ENCODE measurements around the gene YDJC.

DNA sequence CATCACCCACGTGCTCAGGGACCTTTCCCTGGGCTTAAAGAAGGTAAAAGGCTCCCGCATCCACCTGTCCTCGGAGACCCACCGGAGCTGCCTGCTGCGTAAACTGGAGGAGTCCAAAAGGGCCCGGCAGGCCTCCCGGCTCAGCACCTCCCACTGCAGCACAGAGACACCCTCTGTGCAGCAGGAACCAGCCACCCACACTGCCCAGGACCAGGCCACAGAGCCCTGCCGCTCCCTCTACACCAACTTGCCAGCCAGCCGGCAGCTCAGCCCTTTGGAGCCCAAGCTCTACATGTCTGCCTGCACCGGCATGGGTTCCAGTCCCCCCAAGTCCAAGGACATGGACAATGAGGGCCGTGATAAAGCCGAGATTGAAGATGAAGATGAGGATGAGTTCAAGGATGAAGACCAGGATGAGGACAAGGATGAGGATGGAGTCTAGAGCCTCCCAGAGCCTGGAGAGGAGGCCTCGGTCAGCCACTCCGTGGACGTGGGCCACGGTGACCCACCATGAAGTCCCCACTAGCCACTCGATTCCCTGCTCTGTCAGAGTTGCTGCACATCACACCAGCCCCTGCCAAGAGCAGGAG, 6.9 kb upstream of the YDJC start:
- TF ChIP-seq, protein P1, sequence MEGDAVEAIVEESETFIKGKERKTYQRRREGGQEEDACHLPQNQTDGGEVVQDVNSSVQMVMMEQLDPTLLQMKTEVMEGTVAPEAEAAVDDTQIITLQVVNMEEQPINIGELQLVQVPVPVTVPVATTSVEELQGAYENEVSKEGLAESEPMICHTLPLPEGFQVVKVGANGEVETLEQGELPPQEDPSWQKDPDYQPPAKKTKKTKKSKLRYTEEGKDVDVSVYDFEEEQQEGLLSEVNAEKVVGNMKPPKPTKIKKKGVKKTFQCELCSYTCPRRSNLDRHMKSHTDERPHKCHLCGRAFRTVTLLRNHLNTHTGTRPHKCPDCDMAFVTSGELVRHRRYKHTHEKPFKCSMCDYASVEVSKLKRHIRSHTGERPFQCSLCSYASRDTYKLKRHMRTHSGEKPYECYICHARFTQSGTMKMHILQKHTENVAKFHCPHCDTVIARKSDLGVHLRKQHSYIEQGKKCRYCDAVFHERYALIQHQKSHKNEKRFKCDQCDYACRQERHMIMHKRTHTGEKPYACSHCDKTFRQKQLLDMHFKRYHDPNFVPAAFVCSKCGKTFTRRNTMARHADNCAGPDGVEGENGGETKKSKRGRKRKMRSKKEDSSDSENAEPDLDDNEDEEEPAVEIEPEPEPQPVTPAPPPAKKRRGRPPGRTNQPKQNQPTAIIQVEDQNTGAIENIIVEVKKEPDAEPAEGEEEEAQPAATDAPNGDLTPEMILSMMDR (IDR thresholded peaks at IDR 0.05; ENCODE audit: low read depth, low read length) = no peak
- TF ChIP-seq, protein P2, sequence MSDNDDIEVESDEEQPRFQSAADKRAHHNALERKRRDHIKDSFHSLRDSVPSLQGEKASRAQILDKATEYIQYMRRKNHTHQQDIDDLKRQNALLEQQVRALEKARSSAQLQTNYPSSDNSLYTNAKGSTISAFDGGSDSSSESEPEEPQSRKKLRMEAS (IDR thresholded peaks at IDR 0.05; ENCODE audit: low read depth, low read length) = no peak
